ENCODE results near the gene PALD1.

Gene PALD1

GRCh38 chr10:70538195-70538520 is 59.6 kb downstream of the PALD1 start:
- DNase-seq, result no peak

DNA sequence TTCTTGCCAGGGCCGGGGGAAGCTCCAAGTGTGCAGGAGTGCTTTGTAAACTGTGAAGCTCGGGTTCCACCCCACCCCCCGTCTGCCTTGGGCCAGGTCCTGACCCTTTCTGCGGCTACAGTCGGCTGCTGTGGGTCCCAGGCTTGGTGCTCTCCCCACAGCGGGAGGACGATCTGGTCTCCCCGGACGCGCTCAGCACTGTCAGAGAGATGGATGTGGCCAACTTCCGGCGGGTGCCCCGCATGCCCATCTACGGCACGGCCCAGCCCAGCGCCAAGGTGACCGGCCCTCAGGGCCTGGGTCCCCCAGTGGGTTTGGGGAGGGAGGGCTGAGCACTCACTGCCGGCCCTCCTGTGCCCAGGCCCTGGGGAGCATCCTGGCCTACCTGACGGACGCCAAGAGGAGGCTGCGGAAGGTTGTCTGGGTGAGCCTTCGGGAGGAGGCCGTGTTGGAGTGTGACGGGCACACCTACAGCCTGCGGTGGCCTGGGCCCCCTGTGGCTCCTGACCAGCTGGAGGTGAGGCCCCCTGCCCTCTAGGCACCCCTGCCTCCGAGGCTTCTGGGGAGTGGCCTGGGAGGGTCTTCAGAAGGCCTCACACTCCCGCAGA is 60.3 kb downstream of the PALD1 start:
- DNase-seq, result no peak

GRCh38 chr10:70539471-70539870 is 60.9 kb downstream of the PALD1 start:
- DNase-seq, result no peak

GRCh38 chr10:70540089-70540788 is 61.7 kb downstream of the PALD1 start:
- DNase-seq, result peak in 1 of 2 experiments; percentile 31

DNA sequence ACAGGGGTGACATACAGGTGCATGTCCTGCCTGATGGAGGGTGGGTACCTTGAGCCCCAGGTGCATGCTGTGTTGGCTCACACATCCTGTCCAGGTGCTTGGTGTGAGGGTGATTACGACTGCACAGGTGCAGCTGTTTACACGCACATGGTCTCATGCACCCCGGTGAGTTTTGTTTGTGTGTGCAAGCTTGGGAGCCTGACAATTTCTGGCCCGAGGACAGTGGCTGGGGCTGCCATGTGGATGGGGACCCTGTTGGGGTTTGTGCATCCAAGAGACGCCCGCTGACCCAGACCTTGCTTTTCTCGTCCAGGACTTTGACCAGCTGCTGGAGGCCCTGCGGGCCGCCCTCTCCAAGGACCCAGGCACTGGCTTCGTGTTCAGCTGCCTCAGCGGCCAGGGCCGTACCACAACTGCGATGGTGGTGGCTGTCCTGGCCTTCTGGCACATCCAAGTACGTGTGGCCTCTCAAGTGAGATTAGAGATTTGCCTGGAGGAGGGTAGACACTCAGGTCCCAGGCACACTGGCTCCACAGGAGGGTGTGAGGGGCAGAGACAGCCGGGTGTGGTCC is 62.3 kb downstream of the PALD1 start:
- no peak for DNase-seq

DNA sequence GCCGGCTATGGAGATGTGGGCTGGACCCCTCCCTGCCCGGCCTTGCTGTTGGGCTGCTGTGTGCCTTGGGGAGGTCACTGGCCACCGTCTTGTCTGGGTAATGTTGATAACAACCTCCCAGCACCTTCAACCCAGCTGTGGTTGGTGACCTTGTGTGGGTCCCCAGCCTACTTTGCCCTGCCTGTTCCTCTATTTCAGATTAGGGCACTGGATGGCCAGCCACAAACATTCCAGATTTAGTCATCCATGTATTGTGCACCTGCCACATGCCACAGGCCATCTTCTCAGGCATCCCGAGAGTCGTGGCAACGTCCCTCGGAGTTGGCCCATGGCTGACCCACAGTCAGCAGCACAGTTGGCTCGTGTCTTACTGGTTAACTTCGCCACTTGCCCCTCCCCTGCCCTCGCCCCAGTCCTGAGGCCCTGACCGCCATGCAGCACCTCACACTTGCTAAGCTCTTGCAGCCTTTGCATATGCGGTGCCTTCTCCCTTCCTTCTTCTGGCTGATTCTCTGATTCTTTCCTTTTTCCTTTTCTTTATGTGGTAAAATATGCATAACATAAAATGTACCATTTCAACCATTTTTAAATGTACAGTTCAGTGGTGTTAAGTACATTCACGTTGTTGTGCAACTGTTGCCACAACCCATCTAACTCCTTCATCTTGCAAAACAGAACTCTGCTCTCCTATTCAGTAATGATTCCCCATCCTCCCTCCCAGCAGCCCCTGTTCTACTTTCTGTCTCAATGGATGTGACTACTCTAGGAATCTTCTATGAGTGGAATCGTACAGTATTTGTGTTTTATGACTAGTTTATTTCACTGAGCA is 63.4 kb downstream of the PALD1 start:
- no peak for DNase-seq

GRCh38 chr10:70542565-70542938 is 64.0 kb downstream of the PALD1 start:
- no peak for DNase-seq

GRCh38 chr10:70543911-70544310 is 65.3 kb downstream of the PALD1 start:
- DNase-seq, result no peak

- no peak for DNase-seq
Measured at GRCh38 chr10:70544431-70545340, 66.1 kb downstream of the PALD1 start.

GRCh38 chr10:70546584-70546983 is 68.0 kb downstream of the PALD1 start:
- DNase-seq, result no peak

GRCh38 chr10:70549351-70549961 is 70.9 kb downstream of the PALD1 start:
- DNase-seq, result no peak

DNA sequence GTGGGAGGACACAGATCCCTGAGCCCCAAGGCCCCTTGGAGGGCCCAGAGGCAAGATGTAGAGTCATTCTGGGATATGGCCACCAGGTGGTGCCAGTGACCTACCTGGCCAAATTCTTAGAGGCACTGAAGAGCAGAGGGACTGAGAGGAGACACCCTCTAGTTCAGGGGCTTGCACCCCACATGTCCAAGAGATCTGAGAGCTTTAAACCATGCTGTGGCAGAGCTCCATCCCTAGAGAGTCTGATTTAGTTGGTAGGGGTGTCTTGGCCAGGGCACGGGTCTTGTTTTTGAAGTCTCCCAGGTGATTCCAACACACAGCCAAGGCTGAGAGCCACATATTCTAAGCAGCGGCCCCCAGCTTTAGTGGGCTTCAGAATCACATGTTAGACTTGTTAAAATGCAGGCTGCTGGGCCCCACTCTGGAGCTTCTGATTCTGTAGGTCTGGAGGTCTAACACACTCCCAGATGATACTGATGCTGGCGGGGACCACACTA is 71.4 kb downstream of the PALD1 start:
- peak; percentile 60 to 66 for DNase-seq

DNA sequence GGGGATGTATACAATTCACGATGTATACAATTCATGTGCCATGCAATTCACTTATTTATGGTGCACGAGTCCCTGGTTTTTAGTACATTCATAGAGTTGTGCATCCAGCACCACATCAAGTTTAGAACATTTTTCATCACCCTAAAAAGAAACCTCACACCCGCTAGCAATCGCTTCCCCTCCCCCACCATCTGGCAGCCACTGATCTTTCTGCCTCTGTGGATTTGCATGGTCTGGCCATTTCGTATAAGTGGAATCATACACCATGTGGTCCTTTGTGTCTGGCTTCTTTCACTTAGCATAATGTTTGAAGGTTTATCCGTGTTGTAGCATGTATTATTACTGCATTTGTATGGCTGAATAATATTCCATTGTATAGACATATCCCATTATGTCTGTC is 71.9 kb downstream of the PALD1 start:
- DNase-seq, result no peak

- DNase-seq, result no peak
Measured at GRCh38 chr10:70551466-70551865, 72.9 kb downstream of the PALD1 start.

DNA sequence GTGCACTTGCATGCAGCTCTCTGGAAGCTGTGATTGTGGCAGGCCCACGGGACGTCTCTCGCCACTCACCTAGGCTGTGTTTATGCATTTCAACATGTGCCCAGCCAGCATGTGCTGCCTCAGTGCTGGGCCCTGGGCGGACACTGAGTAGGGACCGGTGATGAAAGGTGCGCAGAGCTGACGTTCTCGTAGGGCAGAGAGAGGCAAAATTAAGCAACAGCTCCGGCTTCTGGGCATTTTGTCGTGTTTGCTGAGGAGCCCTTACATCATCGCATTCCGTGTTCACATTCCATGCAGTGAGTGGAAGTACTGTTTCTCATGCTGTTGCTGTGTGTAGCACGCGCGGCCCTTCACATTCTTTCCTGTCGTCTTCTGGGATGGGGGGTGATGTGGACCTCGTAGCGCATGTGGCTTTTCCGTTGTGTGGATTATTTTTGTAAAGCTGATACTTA is 73.4 kb downstream of the PALD1 start:
- no peak for DNase-seq

GRCh38 chr10:70552586-70552985 is 74.0 kb downstream of the PALD1 start:
- no peak for DNase-seq

GRCh38 chr10:70555371-70555770 is 76.8 kb downstream of the PALD1 start:
- no peak for DNase-seq

GRCh38 chr10:70557086-70557845 is 78.7 kb downstream of the PALD1 start:
- no peak for DNase-seq

- no peak for DNase-seq
Measured at GRCh38 chr10:70557876-70558275, 79.3 kb downstream of the PALD1 start.

GRCh38 chr10:70558295-70558694 is 79.7 kb downstream of the PALD1 start:
- no peak for DNase-seq
